ENCODE data around the gene ZFAND3.

- no peak for TF ChIP-seq EZH2 (IDR thresholded peaks at IDR 0.05; ENCODE audit: borderline replicate concordance)
- TF ChIP-seq CTCF (IDR thresholded peaks at IDR 0.05; ENCODE audit: poor library complexity): no peak
- no peak for TF ChIP-seq EZH2phosphoT487 (IDR thresholded peaks at IDR 0.05; ENCODE audit: low read depth, severe bottlenecking, unreplicated experiment)
Observed at GRCh38 chr6:38148606-38149005, 329.1 kb downstream of the ZFAND3 start.

Data from hepatocyte (in vitro differentiated cells).